HCT116 (cell line): Measurements from ENCODE around the gene CIAO1. TPM values are rescaled to one million over a fixed set of nuclear protein-coding genes. Genes with fewer than 3 reads are reported as not detected.
A peak's percentile ranks its signal among the peaks of the same experiment; 100 is the strongest.

Experiments used
- ATAC-seq: fragments of 200-7000 bp; cut with Tn5 transposase; 2 replicates; pipeline ENCODE4 v1.9.1; 2020; ENCODE audit warnings: mild to moderate bottlenecking, moderate library complexity
- BruUV-seq: library from RNA; stranded (reverse); fragments of 400-500 nt; replicated peaks from 2 replicates; lab custom pipeline; 2021; lab: Mats Ljungman, UMichigan
- CTCF ChIA-PET: fragments of 300-600 bp; sonication (Branson Sonifier 250); formaldehyde crosslinking; loops from one replicate; lab custom pipeline; 2021; ENCODE audit warnings: antibody characterized with exemption; lab: Charles Lee
- POLR2A ChIA-PET: fragments of 300-600, 350-600 bp; sonication (Branson Sonifier 250); formaldehyde crosslinking; loops from one replicate; lab custom pipeline; 2021; ENCODE audit warnings: antibody characterized with exemption; lab: Charles Lee
- RAD21 ChIA-PET, 2 experiments: fragments of 300-600 bp; sonication (Branson Sonifier 250); formaldehyde crosslinking; loops; one replicate each; lab custom pipeline; 2023; ENCODE audit warnings: low total read pairs in 2 of 2; ENCODE audit not compliant: uncharacterized antibody in 2 of 2, unreplicated experiment in 2 of 2, low non-redundant PET in 1 of 2; lab: Charles Lee
- DNase-seq: peaks from one replicate; pipeline ENCODE4 v3.0.0-alpha.2; 2010; ENCODE audit warnings: low read depth, low spot score
- H2AFZ ChIP-seq: fragments of 200-600 bp; shearing (Covaris generic), sonication (generic); 2 replicates; pipeline ENCODE4 v1.6.1; 2017; ENCODE audit warnings: low read depth, mixed run types, mixed read lengths, antibody characterized with exemption, low read length; ENCODE audit not compliant: poor library complexity, severe bottlenecking
- H3K27ac ChIP-seq: 2 replicates; pipeline ENCODE4 v1.5.1; 2012; ENCODE audit warnings: low read depth, low read length
- H3K27me3 ChIP-seq: fragments of 200-600 bp; sonication (generic); 2 replicates; pipeline ENCODE4 v1.6.1; 2016; ENCODE audit warnings: mixed run types, low read length, mixed read lengths; ENCODE audit not compliant: insufficient read depth
- H3K36me3 ChIP-seq, 2 experiments: fragments of 200-500 bp in 1 of 2; fragments of 200-600 bp in 1 of 2; sonication (Bioruptor generic) in 1 of 2; sonication (generic) in 1 of 2; 2 replicates each; pipeline versions ENCODE4 v1.5.1 to v1.6.1; 2014 to 2016; ENCODE audit warnings: low read length in 2 of 2, inconsistent platforms in 1 of 2, mixed read lengths in 1 of 2, mixed run types in 1 of 2; ENCODE audit not compliant: insufficient read depth in 2 of 2, control insufficient read depth in 1 of 2
- H3K4me1 ChIP-seq, 2 experiments: fragments of 200-600 bp in 1 of 2; sonication (generic) in 1 of 2; 2 replicates each; pipeline versions ENCODE4 v1.5.1 to v1.6.1; 2012 to 2017; ENCODE audit warnings: low read length in 2 of 2, inconsistent platforms in 1 of 2, mild to moderate bottlenecking in 1 of 2, mixed read lengths in 1 of 2, mixed run types in 1 of 2, moderate library complexity in 1 of 2; ENCODE audit not compliant: insufficient read depth in 2 of 2, control insufficient read depth in 1 of 2
- H3K4me2 ChIP-seq: fragments of 200-600 bp; sonication (generic); 2 replicates; pipeline ENCODE4 v1.6.1; 2017; ENCODE audit warnings: mixed run types, low read length, mixed read lengths
- H3K4me3 ChIP-seq, 2 experiments: fragments of 200-600 bp in 1 of 2; sonication (generic) in 1 of 2; replicated peaks in 1 of 2; 2 replicates each; pipeline ENCODE4 v1.5.1; 2011 to 2016; ENCODE audit warnings: low read length in 2 of 2, control low read depth in 1 of 2, low read depth in 1 of 2, mild to moderate bottlenecking in 1 of 2, mixed read lengths in 1 of 2, mixed run types in 1 of 2
- H3K79me2 ChIP-seq: fragments of 200-600 bp; sonication (generic); 2 replicates; pipeline ENCODE4 v1.6.1; 2017; ENCODE audit warnings: mild to moderate bottlenecking, mixed run types, low read length, moderate library complexity, mixed read lengths; ENCODE audit not compliant: insufficient read depth
- H3K9ac ChIP-seq: fragments of 200-600 bp; sonication (generic); 2 replicates; pipeline ENCODE4 v1.6.1; 2016; ENCODE audit warnings: low read length, mixed read lengths
- H3K9me2 ChIP-seq: fragments of 200-600 bp; sonication (generic), shearing (Covaris generic); 2 replicates; pipeline ENCODE4 v1.6.1; 2017; ENCODE audit warnings: mixed run types, mild to moderate bottlenecking, moderate library complexity; ENCODE audit not compliant: insufficient read depth
- H3K9me3 ChIP-seq, 2 experiments: fragments of 200-500 bp in 1 of 2; fragments of 200-600 bp in 1 of 2; sonication (Bioruptor generic) in 1 of 2; sonication (generic) in 1 of 2; 2 replicates each; pipeline ENCODE4 v1.6.1; 2014 to 2017; ENCODE audit warnings: low read length in 2 of 2, mixed read lengths in 2 of 2, inconsistent platforms in 1 of 2, low read depth in 1 of 2, mild to moderate bottlenecking in 1 of 2, mixed run types in 1 of 2, moderate library complexity in 1 of 2; ENCODE audit not compliant: control insufficient read depth in 1 of 2, insufficient read depth in 1 of 2
- H4K20me1 ChIP-seq: fragments of 200-600 bp; sonication (generic), shearing (Covaris generic); 2 replicates; pipeline ENCODE4 v1.6.1; 2017; ENCODE audit warnings: mixed run types, mild to moderate bottlenecking, moderate library complexity; ENCODE audit not compliant: insufficient read depth
- CBX3 ChIP-seq: IDR thresholded peaks from 2 replicates; pipeline ENCODE4 v1.6.1; 2012; ENCODE audit warnings: low read depth
- EGR1 ChIP-seq: IDR thresholded peaks from 2 replicates; pipeline ENCODE4 v1.6.1; 2012; ENCODE audit warnings: low read depth
- FOSL1 ChIP-seq: IDR thresholded peaks from 2 replicates; pipeline ENCODE4 v1.6.1; 2012; ENCODE audit warnings: low read depth
- JUND ChIP-seq: IDR thresholded peaks from 2 replicates; pipeline ENCODE4 v1.6.1; 2012
- MAX ChIP-seq: IDR thresholded peaks from 2 replicates; pipeline ENCODE4 v1.6.1; 2012
- POLR2A ChIP-seq: IDR thresholded peaks from 2 replicates; pipeline ENCODE4 v1.7.0; 2011; ENCODE audit warnings: borderline replicate concordance; ENCODE audit not compliant: insufficient read depth, insufficient read length; ENCODE audit errors: extremely low read depth
- POLR2AphosphoS5 ChIP-seq: IDR thresholded peaks from 2 replicates; pipeline ENCODE4 v1.6.1; 2011; ENCODE audit warnings: mild to moderate bottlenecking, low read depth, low read length, moderate library complexity
- RAD21 ChIP-seq: IDR thresholded peaks from 2 replicates; pipeline ENCODE4 v1.6.1; 2012; ENCODE audit warnings: low read depth, mild to moderate bottlenecking
- SRF ChIP-seq: IDR thresholded peaks from 2 replicates; pipeline ENCODE4 v1.6.1; 2012; ENCODE audit warnings: low read depth
- TCF7L2 ChIP-seq: IDR thresholded peaks from 2 replicates; pipeline ENCODE4 v1.7.0; 2011; ENCODE audit warnings: borderline replicate concordance, inconsistent platforms; ENCODE audit not compliant: insufficient read depth, insufficient read length; ENCODE audit errors: extremely low read depth
- YY1 ChIP-seq: IDR thresholded peaks from 2 replicates; pipeline ENCODE4 v1.6.1; 2011; ENCODE audit warnings: low read length, low read depth, moderate library complexity, mild to moderate bottlenecking; ENCODE audit not compliant: insufficient replicate concordance; ENCODE audit errors: extremely low read depth
- ZBTB33 ChIP-seq: IDR thresholded peaks from 2 replicates; pipeline ENCODE4 v1.6.1; 2011; ENCODE audit warnings: mild to moderate bottlenecking, low read length, moderate library complexity; ENCODE audit not compliant: insufficient replicate concordance; ENCODE audit errors: extremely low read depth
- ZNF274 ChIP-seq: fragments of 200-500 bp; sonication (Bioruptor generic); IDR thresholded peaks from 2 replicates; pipeline ENCODE4 v1.6.1; 2014; ENCODE audit warnings: mild to moderate bottlenecking, low read depth, low read length, inconsistent platforms
- intact Hi-C: fragments of 100-400 bp; cut with micrococcal nuclease; formaldehyde crosslinking; loops from 2 replicates; pipeline ENCODE4 v1.10.0; 2022
- total RNA-seq: library from RNA; stranded (reverse); gene quantifications from one replicate; pipeline ENCODE4 v1.2.1, GENCODE V29; 2021; ENCODE audit not compliant: unreplicated experiment
- TF ChIP-seq, protein P1 (sequence below): IDR thresholded peaks from 2 replicates; pipeline ENCODE4 v1.6.1; 2012
- TF ChIP-seq, protein P2 (sequence below), 3 experiments: fragments of 200-600 bp in 1 of 3; sonication (generic) in 1 of 3; IDR thresholded peaks in 2 of 3; conservative IDR thresholded peaks in 1 of 3; 2 replicates each; pipeline ENCODE4 v1.5.1; 2012 to 2017; ENCODE audit warnings: low read depth in 2 of 3, low read length in 2 of 3, antibody characterized with exemption in 1 of 3, borderline replicate concordance in 1 of 3, control low read depth in 1 of 3, mild to moderate bottlenecking in 1 of 3, mixed read lengths in 1 of 3, mixed run types in 1 of 3, moderate library complexity in 1 of 3; ENCODE audit not compliant: insufficient read depth in 1 of 3

Gene CIAO1
- total RNA-seq, 1 experiment from 2014 or later: 76.8 TPM

DNA sequence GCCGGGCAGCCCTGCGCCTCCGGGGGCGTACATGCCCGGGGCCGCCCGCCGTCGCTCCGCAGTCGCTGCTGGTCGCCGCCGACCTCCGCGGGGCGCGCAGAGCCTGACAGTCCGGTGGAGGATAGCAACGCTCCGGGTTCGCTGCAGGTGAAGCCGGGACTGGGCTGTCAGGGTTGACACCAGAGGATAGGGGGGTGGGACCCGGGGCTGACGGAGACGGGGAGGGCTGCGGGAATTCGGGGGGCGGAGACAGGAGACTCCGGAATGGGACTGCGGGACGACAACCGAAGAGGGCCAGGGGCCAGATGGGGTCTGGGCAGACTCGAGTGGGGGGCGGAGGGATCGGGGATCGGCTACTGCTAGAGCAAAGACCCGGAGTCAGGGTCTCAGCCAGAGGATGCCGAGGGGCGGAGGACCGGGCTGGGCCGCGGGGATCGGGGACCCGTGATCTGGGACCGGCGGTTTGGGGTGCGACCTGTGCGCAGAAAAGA lies 631 bp upstream of the CIAO1 start (continued):
- TF ChIP-seq ZNF274 (no peak), POLR2A (no peak), JUND (no peak), ZBTB33 (no peak), YY1 (no peak), EGR1 (no peak), CBX3 (no peak), SRF (no peak)
- TF ChIP-seq, protein P1, sequence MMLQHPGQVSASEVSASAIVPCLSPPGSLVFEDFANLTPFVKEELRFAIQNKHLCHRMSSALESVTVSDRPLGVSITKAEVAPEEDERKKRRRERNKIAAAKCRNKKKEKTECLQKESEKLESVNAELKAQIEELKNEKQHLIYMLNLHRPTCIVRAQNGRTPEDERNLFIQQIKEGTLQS: no peak

DNA sequence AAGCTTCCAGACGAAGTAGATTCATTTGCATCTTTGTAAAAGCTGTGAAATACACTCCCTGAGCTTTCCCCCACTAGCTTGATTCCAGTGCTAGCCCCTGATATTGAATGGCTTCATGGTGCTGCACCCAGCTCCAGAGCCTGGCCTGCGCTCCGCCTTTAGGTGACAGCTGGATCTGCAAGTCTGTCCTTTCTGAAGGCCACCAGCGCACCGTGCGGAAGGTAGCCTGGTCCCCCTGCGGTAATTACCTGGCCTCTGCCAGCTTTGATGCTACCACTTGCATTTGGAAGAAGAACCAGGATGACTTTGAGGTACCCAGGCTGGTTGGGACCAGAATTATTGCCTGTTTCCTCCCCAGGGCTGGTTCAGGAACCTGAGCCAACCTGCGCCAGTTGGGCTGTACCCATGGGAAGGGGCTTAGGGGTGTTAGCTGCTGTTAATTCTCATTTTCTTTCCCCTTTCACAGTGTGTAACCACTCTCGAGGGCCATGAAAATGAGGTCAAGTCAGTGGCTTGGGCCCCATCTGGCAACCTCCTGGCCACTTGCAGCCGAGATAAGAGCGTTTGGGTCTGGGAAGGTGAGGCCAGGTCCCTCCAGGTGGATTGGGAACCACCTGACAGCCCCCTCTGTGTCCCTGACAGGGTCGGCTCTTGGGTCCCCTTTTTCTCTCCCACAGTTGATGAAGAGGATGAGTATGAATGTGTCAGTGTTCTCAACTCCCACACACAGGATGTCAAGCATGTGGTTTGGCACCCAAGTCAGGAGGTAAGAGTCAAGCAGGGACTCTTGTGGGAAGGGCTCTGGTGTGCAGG lies 1.3 kb downstream of the CIAO1 start:
- DNase-seq: peak; percentile 39
- Histone ChIP-seq H3K4me1 (peaks cover 8 to 21% of the 10 kb centered on the region in 2 experiments), H3K9me3 (no peaks in the 10 kb centered on the region), H3K27me3 (no peaks in the 10 kb centered on the region), H3K4me3 (peak overlapping the region; percentile 89 to 93), H3K36me3 (peaks cover 26 to 33% of the 10 kb centered on the region in 2 experiments; a peak in 3 of 4 replicates), H4K20me1 (no peaks in the 10 kb centered on the region), H3K79me2 (peaks cover 60% of the 10 kb centered on the region), H2AFZ (no peak overlapping the region), H3K9ac (peak overlapping the region; percentile 77), H3K4me2 (peak overlapping the region; percentile 75), H3K9me2 (no peaks in the 10 kb centered on the region), H3K27ac (no peak overlapping the region; the same call in 1 of the 2 replicates)
- ATAC-seq: peak; percentile 33
- intact Hi-C loops: loop anchor here (2.0 kb wide), 3 partner anchors 37 to 275 kb away; partner anchors contain the start of genes ASTL and SNRNP200
- BruUV-seq: no TSS peak
- POLR2A ChIA-PET: interaction anchor here (0.7 kb wide), 1 partner anchor 129 kb away, joined by 5 read pairs; no protein-coding TSS in a partner anchor
- RAD21 ChIA-PET: interaction anchor here (0.6 to 1.0 kb wide), 4 partner anchors 93 to 193 kb away, joined by 3 to 6 read pairs (median 4); no protein-coding TSS in a partner anchor
- CTCF ChIA-PET: interaction anchor here (0.7 to 2.5 kb wide), 8 partner anchors 12 to 743 kb away, joined by 3 to 14 read pairs (median 4); partner anchors contain the start of gene ASTL
- TF ChIP-seq, protein P2, sequence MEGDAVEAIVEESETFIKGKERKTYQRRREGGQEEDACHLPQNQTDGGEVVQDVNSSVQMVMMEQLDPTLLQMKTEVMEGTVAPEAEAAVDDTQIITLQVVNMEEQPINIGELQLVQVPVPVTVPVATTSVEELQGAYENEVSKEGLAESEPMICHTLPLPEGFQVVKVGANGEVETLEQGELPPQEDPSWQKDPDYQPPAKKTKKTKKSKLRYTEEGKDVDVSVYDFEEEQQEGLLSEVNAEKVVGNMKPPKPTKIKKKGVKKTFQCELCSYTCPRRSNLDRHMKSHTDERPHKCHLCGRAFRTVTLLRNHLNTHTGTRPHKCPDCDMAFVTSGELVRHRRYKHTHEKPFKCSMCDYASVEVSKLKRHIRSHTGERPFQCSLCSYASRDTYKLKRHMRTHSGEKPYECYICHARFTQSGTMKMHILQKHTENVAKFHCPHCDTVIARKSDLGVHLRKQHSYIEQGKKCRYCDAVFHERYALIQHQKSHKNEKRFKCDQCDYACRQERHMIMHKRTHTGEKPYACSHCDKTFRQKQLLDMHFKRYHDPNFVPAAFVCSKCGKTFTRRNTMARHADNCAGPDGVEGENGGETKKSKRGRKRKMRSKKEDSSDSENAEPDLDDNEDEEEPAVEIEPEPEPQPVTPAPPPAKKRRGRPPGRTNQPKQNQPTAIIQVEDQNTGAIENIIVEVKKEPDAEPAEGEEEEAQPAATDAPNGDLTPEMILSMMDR (IDR thresholded peaks at IDR 0.05 in 2 of 3, conservative IDR thresholded peaks at IDR 0.05 in 1 of 3; ENCODE audit: borderline replicate concordance in 1 of 3, insufficient read depth in 1 of 3, low read depth in 2 of 3, low read length in 2 of 3): peak; percentile 43 to 74 (median 73); a peak in 5 of 6 replicates
- TF ChIP-seq MAX: no peak
- no peak for TF ChIP-seq TCF7L2
- peak; percentile 66 for TF ChIP-seq RAD21
- TF ChIP-seq, protein P1: no peak
- TF ChIP-seq FOSL1: no peak
- TF ChIP-seq EGR1: no peak
- no peak for TF ChIP-seq YY1
- TF ChIP-seq POLR2AphosphoS5: no peak
